GM12878 (cell line): Measurements from ENCODE around the gene HOXD11. TPM values are rescaled to one million over a fixed set of nuclear protein-coding genes. Genes with fewer than 3 reads are reported as not detected.
A peak's percentile ranks its signal among the peaks of the same experiment; 100 is the strongest.

Source experiments
- ATAC-seq: fragments of 200-7000 bp; cut with Tn5 transposase; 3 replicates; pipeline ENCODE4 v1.9.1; 2020; ENCODE audit warnings: mild to moderate bottlenecking, moderate library complexity
- BruUV-seq: library from RNA; stranded (reverse); fragments of 400-500 nt; replicated peaks from 2 replicates; lab custom pipeline; 2021; lab: Mats Ljungman, UMichigan
- CTCF ChIA-PET: fragments of 300-600 bp; sonication (Branson Sonifier 250); formaldehyde crosslinking; extraction: SDS; loops from one replicate; lab custom pipeline; 2021; ENCODE audit warnings: inconsistent platforms; lab: Yijun Ruan, JAX
- POLR2A ChIA-PET: fragments of 350-600 bp; formaldehyde crosslinking; extraction: SDS; loops from one replicate; lab custom pipeline; 2021; ENCODE audit warnings: inconsistent platforms; lab: Charles Lee
- RAD21 ChIA-PET: fragments of 300-600 bp; sonication (Branson Sonifier 250); formaldehyde crosslinking; loops from one replicate; lab custom pipeline; 2023; ENCODE audit warnings: antibody characterized with exemption; ENCODE audit not compliant: unreplicated experiment; lab: Charles Lee
- SMC1A ChIA-PET: fragments of 300-600 bp; sonication (Branson Sonifier 250); formaldehyde crosslinking; loops from one replicate; lab custom pipeline; 2023; ENCODE audit not compliant: unreplicated experiment, uncharacterized antibody; lab: Charles Lee
- DNase-seq: peaks from one replicate; pipeline ENCODE4 v3.0.0-alpha.2; 2011; ENCODE audit warnings: low read depth, low spot score
- FAIRE-seq: peaks from 3 replicates; lab custom pipeline; 2011; peaks lifted over from hg19 to GRCh38; lab: Jason Lieb, UNC
- H2AFZ ChIP-seq: 2 replicates; pipeline ENCODE4 v1.6.0; 2011; ENCODE audit warnings: low read depth, low read length, control low read depth; ENCODE audit not compliant: control insufficient read depth
- H3K27ac ChIP-seq: 2 replicates; pipeline ENCODE4 v1.5.1; 2011; ENCODE audit warnings: control low read depth; ENCODE audit not compliant: control insufficient read depth, insufficient read depth
- H3K27me3 ChIP-seq, 2 experiments: replicated peaks in 1 of 2; 2 replicates each; pipeline versions ENCODE4 v1.6.0 to v1.6.1; 2011; ENCODE audit warnings: low read length in 1 of 2; ENCODE audit not compliant: control insufficient read depth in 2 of 2, insufficient read depth in 2 of 2
- H3K36me3 ChIP-seq, 2 experiments: 2 replicates each; pipeline ENCODE4 v1.5.1; 2011; ENCODE audit warnings: low read length in 1 of 2; ENCODE audit not compliant: control insufficient read depth in 2 of 2, insufficient read depth in 2 of 2
- H3K4me1 ChIP-seq: 2 replicates; pipeline ENCODE4 v1.6.1; 2011; ENCODE audit warnings: mild to moderate bottlenecking, low read length, moderate library complexity, mixed read lengths; ENCODE audit not compliant: control insufficient read depth, insufficient read depth
- H3K4me2 ChIP-seq: 2 replicates; pipeline ENCODE4 v1.6.0; 2011; ENCODE audit warnings: control low read depth; ENCODE audit not compliant: control insufficient read depth, insufficient read depth
- H3K4me3 ChIP-seq: fragments of 200-600 bp; sonication (generic); 2 replicates; pipeline ENCODE4 v1.5.1; 2016
- H3K79me2 ChIP-seq: 2 replicates; pipeline ENCODE4 v1.6.0; 2011; ENCODE audit warnings: low read length; ENCODE audit not compliant: control insufficient read depth, insufficient read depth
- H3K9ac ChIP-seq: 2 replicates; pipeline ENCODE4 v1.8.0; 2011; ENCODE audit warnings: low read length, control low read depth, mixed read lengths; ENCODE audit not compliant: control insufficient read depth, insufficient read depth
- H3K9me3 ChIP-seq: replicated peaks from 3 replicates; pipeline ENCODE4 v1.5.1; 2011; ENCODE audit warnings: mild to moderate bottlenecking, low read length; ENCODE audit not compliant: control insufficient read depth, insufficient read depth
- H4K20me1 ChIP-seq: 2 replicates; pipeline ENCODE4 v1.6.0; 2011; ENCODE audit not compliant: control insufficient read depth, insufficient read depth
- CHD2 ChIP-seq: IDR thresholded peaks from 2 replicates; pipeline ENCODE4 v1.6.1; 2011; ENCODE audit warnings: low read depth, low read length, improper control_type of control experiment, borderline replicate concordance
- EED ChIP-seq: sonication (generic); IDR thresholded peaks from 2 replicates; pipeline ENCODE4 v1.6.1; 2016; ENCODE audit warnings: antibody characterized with exemption, low read depth
- EZH2 ChIP-seq: IDR thresholded peaks from 2 replicates; pipeline ENCODE4 v1.6.1; 2012; ENCODE audit warnings: low read depth, mild to moderate bottlenecking, control low read depth, inconsistent platforms, low read length, borderline replicate concordance; ENCODE audit not compliant: control insufficient read depth
- MYC ChIP-seq: IDR thresholded peaks from 2 replicates; pipeline ENCODE4 v1.6.1; 2011; ENCODE audit warnings: mild to moderate bottlenecking, low read length, moderate library complexity, inconsistent platforms; ENCODE audit not compliant: insufficient read depth, insufficient replicate concordance, insufficient read length, severe bottlenecking
- PAX5 ChIP-seq: IDR thresholded peaks from 2 replicates; pipeline ENCODE4 v1.6.1; 2011; ENCODE audit warnings: low read depth, low read length, borderline replicate concordance
- RAD21 ChIP-seq: IDR thresholded peaks from 2 replicates; pipeline ENCODE4 v1.6.1; 2011; ENCODE audit warnings: mild to moderate bottlenecking, low read depth, low read length, moderate library complexity; ENCODE audit not compliant: insufficient read depth
- SMC3 ChIP-seq: IDR thresholded peaks from 2 replicates; pipeline ENCODE4 v1.6.1; 2011; ENCODE audit warnings: low read length, improper control_type of control experiment, borderline replicate concordance
- TCF12 ChIP-seq: IDR thresholded peaks from 2 replicates; pipeline ENCODE4 v1.6.1; 2011; ENCODE audit warnings: low read depth, mild to moderate bottlenecking, low read length
- ZSCAN29 ChIP-seq: fragments of 450-650 bp; IDR thresholded peaks from 2 replicates; pipeline ENCODE4 v1.6.1; 2017; ENCODE audit warnings: mild to moderate bottlenecking, moderate library complexity
- WGBS: methylation state at CpG from one replicate; pipeline ENCODE4 v1.1.6; 2016; ENCODE audit warnings: low lambda C conversion rate; ENCODE audit not compliant: insufficient replicate concordance, insufficient coverage; ENCODE audit errors: missing lambda C conversion rate; 5-methylcytosine and 5-hydroxymethylcytosine counted together
- in situ Hi-C: fragments of 300-500 bp; cut with MboI; formaldehyde crosslinking; loops from 9 replicates; pipeline ENCODE4 v1.14.3; 2018; ENCODE audit warnings: mixed read lengths
- intact Hi-C: fragments of 100-400 bp; cut with micrococcal nuclease; formaldehyde crosslinking; loops from one replicate; pipeline ENCODE4 v1.14.2; 2022; ENCODE audit not compliant: unreplicated experiment
- polyA plus RNA-seq, 11 experiments: library from polyadenylated mRNA; depleted of rRNA in 4 of 11; unstranded in 6 of 11; stranded (reverse) in 5 of 11; fragments of >200 nt; fragmentation: Nextera tagmentation in 4 of 11; fragmentation: Illumina TruSeq in 1 of 11; extraction: Ambion mirVana in 4 of 11; extraction: Trizol in 1 of 11; gene quantifications; 1 replicate in 1 of 11; 2 replicates in 10 of 11; pipeline versions ENCODE4 v1.2.1 to v1.2.3, GENCODE V29; 2011 to 2016; ENCODE audit warnings: inconsistent platforms in 2 of 11, missing spikeins in 2 of 11, low read depth in 1 of 11
- total RNA-seq, 4 experiments: library from RNA; depleted of rRNA in 3 of 4; stranded (reverse); fragments of >200 nt in 3 of 4; fragmentation: Illumina TruSeq in 1 of 4; extraction: Trizol in 1 of 4; gene quantifications; 2 replicates each; pipeline versions ENCODE4 v1.2.1 to v1.2.3, GENCODE V29; 2013 to 2021
- TF ChIP-seq, protein P1 (sequence below): fragments of 450-650 bp; IDR thresholded peaks from 2 replicates; pipeline ENCODE4 v1.6.1; 2018; ENCODE audit warnings: mild to moderate bottlenecking, low read depth, moderate library complexity; ENCODE audit not compliant: partially characterized antibody
- TF ChIP-seq, protein P2 (sequence below), 3 experiments: IDR thresholded peaks in 2 of 3; conservative IDR thresholded peaks in 1 of 3; 2 replicates each; pipeline ENCODE4 v1.5.1; 2011; ENCODE audit warnings: low read depth in 3 of 3, low read length in 3 of 3, mild to moderate bottlenecking in 3 of 3, control low read depth in 2 of 3, moderate library complexity in 2 of 3, inconsistent platforms in 1 of 3, mixed read lengths in 1 of 3; ENCODE audit not compliant: control insufficient read depth in 2 of 3, insufficient read depth in 1 of 3; ENCODE audit errors: extremely low read depth in 1 of 3
- TF ChIP-seq, protein P3 (sequence below): IDR thresholded peaks from 2 replicates; pipeline ENCODE4 v1.6.1; 2012; ENCODE audit warnings: low read depth, low read length, improper control_type of control experiment
- TF ChIP-seq, protein P4 (sequence below): IDR thresholded peaks from 2 replicates; pipeline ENCODE4 v1.6.1; 2011; ENCODE audit warnings: low read depth, mild to moderate bottlenecking, low read length, moderate library complexity, borderline replicate concordance; ENCODE audit errors: extremely low read depth

HOXD11 gene
- total and polyA plus RNA-seq, 10 of the 15 experiments (the other 5 are each of a cell fraction or from before 2014, with no cell fraction given), result not detected

DNA sequence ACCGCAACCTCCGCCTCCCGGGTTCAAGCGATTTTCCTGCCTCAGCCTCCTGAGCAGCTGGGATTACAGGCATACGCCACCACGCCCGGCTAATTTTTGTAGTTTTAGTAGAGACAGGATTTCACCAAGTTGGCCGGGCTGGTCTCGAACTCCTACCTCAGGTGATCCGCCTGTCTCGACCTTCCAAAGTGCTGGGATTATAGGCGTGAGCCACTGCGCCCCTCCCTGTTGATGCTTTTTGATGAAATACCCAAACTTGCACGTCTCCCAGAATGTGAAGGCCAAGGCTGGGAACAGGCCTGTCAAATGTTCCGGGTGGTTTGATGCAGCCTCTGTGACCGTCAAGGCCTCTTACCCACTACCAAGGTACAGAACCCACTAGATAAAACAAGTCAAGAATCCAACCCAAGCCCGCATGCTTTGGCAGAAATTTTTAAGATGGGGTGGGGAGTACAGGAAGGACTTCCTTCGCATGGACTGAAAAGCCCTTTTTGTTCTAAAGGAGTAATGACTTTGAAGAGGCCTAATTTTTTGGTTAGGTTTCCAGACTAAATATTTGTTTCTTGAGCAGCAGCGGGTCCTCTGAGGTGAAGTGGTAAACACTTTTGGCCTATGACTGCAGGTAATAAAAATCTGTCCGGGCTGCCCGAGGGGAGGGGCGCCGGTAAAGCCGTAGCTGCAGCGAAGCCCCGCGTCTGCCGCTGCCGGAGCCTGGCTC is 19.6 kb upstream of the HOXD11 start (continued):
- no peak for TF ChIP-seq TCF12
- TF ChIP-seq RAD21, result no peak
- TF ChIP-seq, protein P1, sequence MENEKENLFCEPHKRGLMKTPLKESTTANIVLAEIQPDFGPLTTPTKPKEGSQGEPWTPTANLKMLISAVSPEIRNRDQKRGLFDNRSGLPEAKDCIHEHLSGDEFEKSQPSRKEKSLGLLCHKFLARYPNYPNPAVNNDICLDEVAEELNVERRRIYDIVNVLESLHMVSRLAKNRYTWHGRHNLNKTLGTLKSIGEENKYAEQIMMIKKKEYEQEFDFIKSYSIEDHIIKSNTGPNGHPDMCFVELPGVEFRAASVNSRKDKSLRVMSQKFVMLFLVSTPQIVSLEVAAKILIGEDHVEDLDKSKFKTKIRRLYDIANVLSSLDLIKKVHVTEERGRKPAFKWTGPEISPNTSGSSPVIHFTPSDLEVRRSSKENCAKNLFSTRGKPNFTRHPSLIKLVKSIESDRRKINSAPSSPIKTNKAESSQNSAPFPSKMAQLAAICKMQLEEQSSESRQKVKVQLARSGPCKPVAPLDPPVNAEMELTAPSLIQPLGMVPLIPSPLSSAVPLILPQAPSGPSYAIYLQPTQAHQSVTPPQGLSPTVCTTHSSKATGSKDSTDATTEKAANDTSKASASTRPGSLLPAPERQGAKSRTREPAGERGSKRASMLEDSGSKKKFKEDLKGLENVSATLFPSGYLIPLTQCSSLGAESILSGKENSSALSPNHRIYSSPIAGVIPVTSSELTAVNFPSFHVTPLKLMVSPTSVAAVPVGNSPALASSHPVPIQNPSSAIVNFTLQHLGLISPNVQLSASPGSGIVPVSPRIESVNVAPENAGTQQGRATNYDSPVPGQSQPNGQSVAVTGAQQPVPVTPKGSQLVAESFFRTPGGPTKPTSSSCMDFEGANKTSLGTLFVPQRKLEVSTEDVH, result no peak
- no peak for TF ChIP-seq EED
- TF ChIP-seq PAX5, result no peak

DNA sequence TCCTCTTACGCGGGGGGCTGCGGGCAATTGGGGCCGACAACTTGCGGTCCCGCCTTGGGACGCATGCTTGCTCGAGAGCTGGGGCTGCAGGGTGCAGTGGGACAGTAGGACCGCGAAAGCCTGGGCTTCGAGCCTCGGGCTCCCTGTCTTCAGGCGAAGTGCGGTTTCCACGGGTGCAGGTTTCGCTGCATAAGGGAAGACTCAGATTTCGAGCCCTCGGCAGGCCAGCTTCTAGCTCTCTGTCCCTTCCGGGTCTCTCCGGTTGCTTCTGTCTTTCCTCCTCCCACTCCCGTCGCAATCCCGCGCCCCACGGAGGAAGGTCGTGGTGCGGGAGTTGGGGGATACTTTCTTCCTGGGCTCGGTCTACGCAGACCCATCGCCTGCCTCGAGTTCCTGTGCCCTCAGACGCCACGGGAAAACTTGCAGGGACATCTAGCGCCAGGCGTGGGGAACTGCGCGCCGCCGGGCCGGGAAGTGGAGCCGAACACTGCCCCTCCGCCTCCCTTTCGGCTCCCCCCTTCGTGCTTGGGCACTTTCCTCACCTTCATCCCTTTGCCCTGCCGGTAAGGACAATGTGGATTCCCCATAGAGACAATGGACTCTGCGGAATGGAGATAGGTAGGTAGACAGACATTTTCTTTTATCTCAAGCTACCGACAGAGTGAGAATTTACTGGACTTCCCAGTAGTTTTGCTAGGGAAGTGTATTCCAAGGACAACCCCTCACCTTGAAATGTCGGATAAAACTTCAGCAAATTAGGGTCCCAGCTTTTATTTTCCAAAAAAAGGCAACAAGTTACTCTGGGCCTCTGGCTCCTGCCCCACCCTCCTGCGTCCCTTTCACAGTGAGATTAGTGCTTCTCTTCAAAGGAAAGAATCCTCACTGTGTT is 18.8 kb upstream of the HOXD11 start:
- ChIA-PET RAD21 (interaction anchor here (2.4 kb wide), 1 partner anchor 398 kb away, joined by 9 read pairs; no protein-coding TSS in a partner anchor), CTCF (interaction anchor here (1.1 to 2.2 kb wide), 6 partner anchors 9 to 837 kb away, joined by 3 to 15 read pairs (median 4); no protein-coding TSS in a partner anchor), POLR2A (no interaction called here), SMC1A (interaction anchor here (0.7 to 1.3 kb wide), 3 partner anchors 9 to 672 kb away, joined by 3 read pairs; no protein-coding TSS in a partner anchor)
- Histone ChIP-seq H3K27ac (no peak overlapping the region), H3K9ac (no peak overlapping the region), H3K27me3 (peaks cover 13 to 28% of the 10 kb centered on the region in 2 experiments), H3K9me3 (no peaks in the 10 kb centered on the region; the same call in 2 of the 3 replicates), H3K36me3 (no peaks in the 10 kb centered on the region), H3K4me1 (no peaks in the 10 kb centered on the region), H3K4me3 (no peak overlapping the region), H2AFZ (peak overlapping the region; percentile 46), H3K4me2 (no peak overlapping the region), H4K20me1 (no peaks in the 10 kb centered on the region), H3K79me2 (no peaks in the 10 kb centered on the region)
- DNase-seq (no peak), ATAC-seq (peak; percentile 77), FAIRE-seq (no peak)
- in situ Hi-C loops (no loop called here), intact Hi-C loops (loop anchor here (10.0 kb wide), 1 partner anchor 203 kb away; no protein-coding TSS in a partner anchor)
- BruUV-seq, result no TSS peak
- WGBS, result 15% methylated on average over 49 of the region's 49 CpGs
- TF ChIP-seq SMC3 (peak; percentile 39; the same call in 1 of the 2 replicates), CHD2 (no peak), ZSCAN29 (0 out of 2 replicates have a peak, but pooled peaks have one; percentile 64), MYC (no peak), EZH2 (0 out of 2 replicates have a peak, but pooled peaks have one; percentile 14), RAD21 (peak; percentile 63)
- TF ChIP-seq, protein P2, sequence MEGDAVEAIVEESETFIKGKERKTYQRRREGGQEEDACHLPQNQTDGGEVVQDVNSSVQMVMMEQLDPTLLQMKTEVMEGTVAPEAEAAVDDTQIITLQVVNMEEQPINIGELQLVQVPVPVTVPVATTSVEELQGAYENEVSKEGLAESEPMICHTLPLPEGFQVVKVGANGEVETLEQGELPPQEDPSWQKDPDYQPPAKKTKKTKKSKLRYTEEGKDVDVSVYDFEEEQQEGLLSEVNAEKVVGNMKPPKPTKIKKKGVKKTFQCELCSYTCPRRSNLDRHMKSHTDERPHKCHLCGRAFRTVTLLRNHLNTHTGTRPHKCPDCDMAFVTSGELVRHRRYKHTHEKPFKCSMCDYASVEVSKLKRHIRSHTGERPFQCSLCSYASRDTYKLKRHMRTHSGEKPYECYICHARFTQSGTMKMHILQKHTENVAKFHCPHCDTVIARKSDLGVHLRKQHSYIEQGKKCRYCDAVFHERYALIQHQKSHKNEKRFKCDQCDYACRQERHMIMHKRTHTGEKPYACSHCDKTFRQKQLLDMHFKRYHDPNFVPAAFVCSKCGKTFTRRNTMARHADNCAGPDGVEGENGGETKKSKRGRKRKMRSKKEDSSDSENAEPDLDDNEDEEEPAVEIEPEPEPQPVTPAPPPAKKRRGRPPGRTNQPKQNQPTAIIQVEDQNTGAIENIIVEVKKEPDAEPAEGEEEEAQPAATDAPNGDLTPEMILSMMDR (IDR thresholded peaks at IDR 0.05 in 2 of 3, conservative IDR thresholded peaks at IDR 0.05 in 1 of 3; ENCODE audit: control insufficient read depth in 2 of 3, extremely low read depth in 1 of 3, insufficient read depth in 1 of 3, low read depth in 3 of 3, low read length in 3 of 3), result peak; percentile 65 to 75 (median 73)
- TF ChIP-seq, protein P3, sequence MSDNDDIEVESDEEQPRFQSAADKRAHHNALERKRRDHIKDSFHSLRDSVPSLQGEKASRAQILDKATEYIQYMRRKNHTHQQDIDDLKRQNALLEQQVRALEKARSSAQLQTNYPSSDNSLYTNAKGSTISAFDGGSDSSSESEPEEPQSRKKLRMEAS, result no peak
- TF ChIP-seq, protein P4, sequence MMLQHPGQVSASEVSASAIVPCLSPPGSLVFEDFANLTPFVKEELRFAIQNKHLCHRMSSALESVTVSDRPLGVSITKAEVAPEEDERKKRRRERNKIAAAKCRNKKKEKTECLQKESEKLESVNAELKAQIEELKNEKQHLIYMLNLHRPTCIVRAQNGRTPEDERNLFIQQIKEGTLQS, result no peak
